Measurements from ENCODE around the gene SERPIND1. TPM values are rescaled to one million over a fixed set of nuclear protein-coding genes. Genes with fewer than 3 reads are reported as not detected.

SERPIND1 gene
- total RNA-seq, 1 donor from 2014 or later, result not detected

DNA sequence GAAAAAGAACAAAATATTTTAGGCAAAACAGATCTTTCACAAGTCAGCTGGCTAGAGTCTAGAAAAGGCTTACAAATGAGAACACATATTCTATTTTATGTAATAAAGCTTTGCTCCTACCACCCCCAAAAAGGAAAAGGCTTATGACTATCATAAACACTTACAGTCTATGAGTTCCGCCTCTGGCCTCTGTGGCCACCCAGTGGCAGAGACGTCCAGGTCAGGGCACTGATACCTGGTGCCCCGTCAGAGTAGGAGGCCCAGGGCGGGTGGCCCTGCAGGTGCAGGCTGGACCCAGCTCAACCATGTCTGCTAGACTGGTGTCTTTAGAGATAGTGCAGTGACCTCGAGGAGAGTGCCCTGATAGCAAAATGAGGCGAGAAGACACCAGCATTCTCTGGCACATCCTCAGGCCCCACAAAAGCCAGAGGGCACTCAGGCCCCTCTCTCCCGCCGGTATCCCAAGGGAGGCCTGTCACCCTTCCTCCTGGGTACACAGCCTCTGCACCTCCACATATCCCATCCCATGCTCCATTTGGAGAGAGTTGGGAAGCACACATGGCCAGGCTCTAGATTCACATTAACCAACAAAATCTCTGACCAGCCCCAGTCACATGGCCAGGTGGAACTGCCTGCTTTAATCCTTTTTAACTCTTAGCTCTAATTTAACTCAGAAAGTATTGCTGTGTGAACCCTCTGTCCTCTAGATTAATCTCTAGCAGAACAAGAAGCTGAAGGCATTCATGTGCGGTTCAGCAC lies 27.3 kb upstream of the SERPIND1 start:
- H3K36me3 Mint-ChIP-seq, result peaks cover 21% of the 10 kb centered on the region
- DNase-seq (ENCODE audit: low spot score in 2 of 2, unreplicated experiment in 2 of 2), result no peak
- TF ChIP-seq, protein P1, sequence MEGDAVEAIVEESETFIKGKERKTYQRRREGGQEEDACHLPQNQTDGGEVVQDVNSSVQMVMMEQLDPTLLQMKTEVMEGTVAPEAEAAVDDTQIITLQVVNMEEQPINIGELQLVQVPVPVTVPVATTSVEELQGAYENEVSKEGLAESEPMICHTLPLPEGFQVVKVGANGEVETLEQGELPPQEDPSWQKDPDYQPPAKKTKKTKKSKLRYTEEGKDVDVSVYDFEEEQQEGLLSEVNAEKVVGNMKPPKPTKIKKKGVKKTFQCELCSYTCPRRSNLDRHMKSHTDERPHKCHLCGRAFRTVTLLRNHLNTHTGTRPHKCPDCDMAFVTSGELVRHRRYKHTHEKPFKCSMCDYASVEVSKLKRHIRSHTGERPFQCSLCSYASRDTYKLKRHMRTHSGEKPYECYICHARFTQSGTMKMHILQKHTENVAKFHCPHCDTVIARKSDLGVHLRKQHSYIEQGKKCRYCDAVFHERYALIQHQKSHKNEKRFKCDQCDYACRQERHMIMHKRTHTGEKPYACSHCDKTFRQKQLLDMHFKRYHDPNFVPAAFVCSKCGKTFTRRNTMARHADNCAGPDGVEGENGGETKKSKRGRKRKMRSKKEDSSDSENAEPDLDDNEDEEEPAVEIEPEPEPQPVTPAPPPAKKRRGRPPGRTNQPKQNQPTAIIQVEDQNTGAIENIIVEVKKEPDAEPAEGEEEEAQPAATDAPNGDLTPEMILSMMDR (IDR thresholded peaks at IDR 0.05; ENCODE audit: unreplicated experiment), result no peak
- no peak overlapping the region for H3K4me3 Mint-ChIP-seq
- H3K4me1 Mint-ChIP-seq, result no peaks in the 10 kb centered on the region
- no peak overlapping the region for H3K27ac Mint-ChIP-seq
- no peaks in the 10 kb centered on the region for H3K27me3 Mint-ChIP-seq (ENCODE audit: low read depth)
- H3K9me3 Mint-ChIP-seq, result no peaks in the 10 kb centered on the region

DNA sequence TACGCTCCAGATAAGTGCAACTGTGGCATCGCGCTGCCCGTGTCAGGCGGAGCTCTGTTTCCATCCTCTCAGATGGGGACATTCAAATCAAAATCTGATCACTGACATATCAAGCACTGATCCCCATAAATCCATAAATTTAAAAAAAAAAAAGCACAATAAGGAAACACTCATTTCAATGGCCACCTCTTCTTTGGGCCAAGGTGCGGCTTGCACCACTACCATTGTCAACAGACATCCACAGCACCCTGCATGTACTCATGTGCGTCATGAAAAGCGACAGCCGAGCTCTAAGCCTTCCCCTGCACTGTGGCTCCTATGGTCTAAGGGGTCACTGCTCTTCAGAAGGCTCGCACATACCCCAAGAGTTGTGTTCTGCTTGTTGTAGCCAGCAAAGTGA lies 26.7 kb upstream of the SERPIND1 start:
- no peak for DNase-seq (ENCODE audit: low spot score in 2 of 2, unreplicated experiment in 2 of 2)
- Mint-ChIP-seq H3K4me1 (no peaks in the 10 kb centered on the region), H3K9me3 (no peaks in the 10 kb centered on the region), H3K36me3 (peaks cover 15% of the 10 kb centered on the region), H3K27me3 (ENCODE audit: low read depth) (no peaks in the 10 kb centered on the region), H3K27ac (no peak overlapping the region), H3K4me3 (no peak overlapping the region)
- TF ChIP-seq, protein P1 (IDR thresholded peaks at IDR 0.05; ENCODE audit: unreplicated experiment), result no peak

DNA sequence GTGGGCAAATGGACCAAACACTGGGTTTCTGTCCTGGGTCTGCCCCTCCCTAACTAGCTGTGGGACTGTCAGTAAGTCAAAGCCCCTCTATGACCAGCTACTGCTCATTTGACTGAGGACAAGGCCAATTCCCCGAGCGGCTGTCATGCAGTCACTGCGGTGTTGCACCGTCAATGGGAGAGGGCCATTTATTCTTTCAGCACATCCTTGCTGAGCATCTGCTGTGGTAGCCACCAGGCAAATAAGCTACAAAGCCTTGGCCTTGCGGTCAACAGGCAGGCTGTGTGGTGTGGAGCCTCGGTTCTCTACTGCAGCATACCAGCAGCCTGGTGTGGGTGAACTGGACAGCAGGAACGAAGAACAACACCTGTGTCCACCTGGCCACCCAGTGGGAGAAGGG lies 25.8 kb upstream of the SERPIND1 start:
- no peak for DNase-seq (ENCODE audit: low spot score in 2 of 2, unreplicated experiment in 2 of 2)
- Mint-ChIP-seq H3K4me1 (no peaks in the 10 kb centered on the region), H3K9me3 (no peaks in the 10 kb centered on the region), H3K36me3 (peaks cover 15% of the 10 kb centered on the region), H3K4me3 (no peak overlapping the region), H3K27me3 (ENCODE audit: low read depth) (no peaks in the 10 kb centered on the region), H3K27ac (no peak overlapping the region)
- TF ChIP-seq, protein P1 (IDR thresholded peaks at IDR 0.05; ENCODE audit: unreplicated experiment), result no peak

DNA sequence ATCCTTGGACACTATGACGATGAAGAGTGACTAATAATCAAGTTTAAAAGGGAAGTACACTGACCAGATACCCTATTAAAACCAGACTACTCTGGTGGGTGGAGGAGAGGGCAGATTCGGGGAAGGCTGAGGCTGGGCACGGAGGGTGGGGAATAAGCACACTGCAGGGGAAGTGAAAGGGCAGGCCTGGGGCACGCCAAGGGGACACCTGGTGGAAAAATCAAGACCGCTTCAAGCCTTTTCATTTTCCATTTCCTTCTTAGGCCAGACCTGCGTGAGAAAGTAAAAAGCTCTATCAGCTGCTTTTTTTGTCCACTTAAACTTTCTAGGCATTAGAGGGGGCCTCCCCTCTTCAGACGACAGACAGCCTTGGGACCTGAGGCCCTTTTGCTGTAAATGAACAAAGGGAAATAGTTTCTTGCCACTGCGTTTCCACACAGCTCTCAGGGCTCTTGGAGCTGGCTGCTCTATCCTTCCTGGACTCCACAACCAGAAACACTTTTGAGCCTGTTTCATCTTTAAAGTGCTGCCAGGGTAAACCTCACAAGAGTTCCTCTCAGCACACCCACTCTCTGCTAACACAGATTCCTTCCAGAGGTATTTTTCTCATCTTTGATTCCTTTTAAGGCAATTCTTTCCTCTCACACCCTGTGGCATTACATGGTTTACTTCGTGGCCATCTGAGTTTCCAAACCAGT lies 25.0 kb upstream of the SERPIND1 start:
- Mint-ChIP-seq H3K36me3 (peaks cover 17% of the 10 kb centered on the region), H3K27ac (no peak overlapping the region), H3K4me3 (no peak overlapping the region), H3K27me3 (ENCODE audit: low read depth) (no peaks in the 10 kb centered on the region), H3K9me3 (no peaks in the 10 kb centered on the region), H3K4me1 (no peaks in the 10 kb centered on the region)
- TF ChIP-seq, protein P1 (IDR thresholded peaks at IDR 0.05; ENCODE audit: unreplicated experiment), result no peak
- no peak for DNase-seq (ENCODE audit: low spot score in 2 of 2, unreplicated experiment in 2 of 2)

DNA sequence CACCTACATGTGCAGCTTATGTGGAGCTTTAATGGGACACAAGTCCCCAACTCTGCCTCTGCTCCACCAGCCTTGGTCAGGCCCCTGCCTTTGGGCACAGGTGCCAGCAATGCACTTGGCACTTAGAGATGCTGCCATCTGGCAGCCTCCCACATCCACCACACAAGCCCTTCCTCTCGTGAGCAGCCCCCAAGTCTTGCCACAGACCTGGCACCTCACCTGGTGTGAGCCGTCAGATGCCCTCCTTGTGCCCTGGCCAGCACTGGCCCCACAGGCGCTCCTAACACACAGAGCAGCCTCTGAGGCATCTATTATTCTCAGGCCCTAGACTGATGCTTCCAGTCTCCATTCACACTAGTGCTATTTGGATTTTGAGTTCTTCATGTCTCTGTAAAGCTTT lies 24.5 kb upstream of the SERPIND1 start:
- Mint-ChIP-seq H3K4me1 (no peaks in the 10 kb centered on the region), H3K9me3 (no peaks in the 10 kb centered on the region), H3K27me3 (ENCODE audit: low read depth) (no peaks in the 10 kb centered on the region), H3K27ac (no peak overlapping the region), H3K4me3 (no peak overlapping the region), H3K36me3 (peaks cover 19% of the 10 kb centered on the region)
- TF ChIP-seq, protein P1 (IDR thresholded peaks at IDR 0.05; ENCODE audit: unreplicated experiment), result no peak
- no peak for DNase-seq (ENCODE audit: low spot score in 2 of 2, unreplicated experiment in 2 of 2)

All from mesothelial cell of epicardium (in vitro differentiated cells).